ENCODE results near the gene SPTLC3.

Gene SPTLC3

GRCh38 chr20:12977328-12978125 is 31.2 kb upstream of the SPTLC3 start:
- TF ChIP-seq GATA2 (IDR thresholded peaks at IDR 0.05; ENCODE audit: low read depth, low read length) (no peak), GATA3 (IDR thresholded peaks at IDR 0.05; ENCODE audit: low read depth, low read length) (no peak)

- TF ChIP-seq GATA2 (IDR thresholded peaks at IDR 0.05; ENCODE audit: low read depth, low read length) = no peak
- no peak for TF ChIP-seq GATA3 (IDR thresholded peaks at IDR 0.05; ENCODE audit: low read depth, low read length)
Measured at GRCh38 chr20:12978126-12978394, 30.7 kb upstream of the SPTLC3 start.

DNA sequence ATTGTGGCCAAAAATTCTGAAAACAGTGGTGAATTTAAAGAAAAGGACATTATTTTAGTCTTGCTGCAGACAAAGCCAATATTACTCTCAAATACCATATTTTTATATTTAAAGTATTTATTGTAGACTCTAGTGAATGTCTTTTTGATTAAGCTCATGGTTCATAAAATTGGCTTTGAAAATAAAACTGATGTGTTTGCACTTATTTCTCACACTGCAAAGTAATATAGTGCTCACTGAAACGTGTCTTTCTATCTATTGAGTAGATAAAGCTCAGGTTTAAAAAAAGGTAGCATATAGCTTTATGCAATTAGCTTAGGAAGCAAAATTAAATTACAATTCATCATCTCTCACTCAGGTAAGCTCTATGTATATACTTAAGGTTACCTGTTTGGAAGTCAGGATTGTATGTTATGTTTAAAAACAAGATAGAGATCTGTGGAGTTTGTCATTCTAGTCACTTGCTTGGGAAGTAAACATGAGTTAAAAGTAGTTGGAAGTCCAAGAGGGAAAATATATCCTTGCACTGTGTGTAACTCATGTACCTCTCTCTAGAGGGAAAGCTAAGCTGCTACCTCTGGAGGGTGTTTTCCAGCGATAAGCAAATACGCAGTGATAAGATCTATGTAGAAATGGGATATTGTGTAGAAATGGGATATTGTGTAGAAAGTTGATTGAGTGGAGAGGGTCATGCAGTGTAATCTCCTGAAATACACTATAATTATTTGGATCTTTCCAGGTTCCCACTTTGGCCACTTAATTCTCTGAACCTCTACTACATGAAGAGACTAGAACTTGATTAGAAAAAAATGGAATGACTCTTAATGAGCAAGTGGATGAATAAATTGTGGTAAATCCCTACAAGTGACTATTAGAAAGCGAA is 29.9 kb upstream of the SPTLC3 start:
- TF ChIP-seq GATA3 (IDR thresholded peaks at IDR 0.05; ENCODE audit: low read depth, low read length) = no peak

- TF ChIP-seq GATA3 (IDR thresholded peaks at IDR 0.05; ENCODE audit: low read depth, low read length) (no peak), GATA2 (IDR thresholded peaks at IDR 0.05; ENCODE audit: low read depth, low read length) (no peak)
Measured at GRCh38 chr20:12982098-12982497, 26.7 kb upstream of the SPTLC3 start.

DNA sequence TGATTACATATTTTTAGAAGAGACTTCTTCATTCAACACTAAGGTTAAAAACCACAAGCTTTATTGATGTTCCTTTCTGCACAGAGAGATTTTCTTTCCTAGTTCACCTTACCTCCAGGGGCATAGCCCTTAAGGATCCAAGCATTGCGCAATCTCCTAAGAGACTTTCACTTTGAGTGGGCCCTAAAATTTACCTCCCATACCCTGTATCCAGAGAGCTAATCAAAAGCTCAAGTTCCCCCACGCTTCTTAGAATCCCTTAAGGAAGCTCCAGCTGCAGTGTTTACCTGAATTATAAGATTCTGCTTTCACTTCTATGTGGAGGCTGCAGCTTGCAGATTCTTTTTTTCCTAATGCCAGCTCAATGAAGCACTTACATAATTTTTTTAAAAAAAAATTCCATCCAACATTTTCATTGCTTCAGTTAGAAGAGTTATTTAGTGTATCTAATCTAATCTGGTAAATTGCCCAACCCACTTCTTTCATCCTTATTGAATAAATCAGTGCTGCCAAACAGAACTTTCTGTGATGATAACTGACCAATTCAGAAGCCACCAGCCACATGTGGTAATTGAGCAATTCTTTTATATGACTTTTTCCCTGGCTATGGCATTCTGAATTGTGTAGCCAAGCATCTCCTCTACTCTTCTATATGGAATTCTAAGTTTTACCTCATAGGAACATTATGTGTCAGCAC is 24.6 kb upstream of the SPTLC3 start:
- TF ChIP-seq GATA3 (IDR thresholded peaks at IDR 0.05; ENCODE audit: low read depth, low read length) (no peak), GATA2 (IDR thresholded peaks at IDR 0.05; ENCODE audit: low read depth, low read length) (no peak)

DNA sequence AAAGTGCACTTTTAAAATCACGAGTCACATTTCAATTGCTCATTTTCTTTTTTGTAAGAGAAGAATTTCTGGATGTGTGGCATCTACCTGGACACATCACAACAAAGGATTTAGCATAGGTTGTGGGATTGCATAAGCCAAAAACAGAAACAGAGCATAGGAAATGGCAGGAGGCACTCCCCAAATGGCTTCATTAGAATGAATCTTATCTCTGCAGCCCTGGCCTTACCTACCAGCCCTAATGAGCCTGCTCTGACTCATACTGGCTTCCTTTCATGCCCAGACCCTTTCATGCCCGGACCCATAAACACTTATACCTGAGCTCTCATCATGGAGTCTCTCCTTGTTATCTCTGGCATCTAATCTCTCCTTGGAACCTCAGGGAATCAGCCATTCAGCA is 23.9 kb upstream of the SPTLC3 start:
- TF ChIP-seq GATA3 (IDR thresholded peaks at IDR 0.05; ENCODE audit: low read depth, low read length) (no peak), GATA2 (IDR thresholded peaks at IDR 0.05; ENCODE audit: low read depth, low read length) (no peak)

GRCh38 chr20:12987261-12987660 is 21.5 kb upstream of the SPTLC3 start:
- no peak for TF ChIP-seq GATA3 (IDR thresholded peaks at IDR 0.05; ENCODE audit: low read depth, low read length)
- TF ChIP-seq GATA2 (IDR thresholded peaks at IDR 0.05; ENCODE audit: low read depth, low read length) = no peak

DNA sequence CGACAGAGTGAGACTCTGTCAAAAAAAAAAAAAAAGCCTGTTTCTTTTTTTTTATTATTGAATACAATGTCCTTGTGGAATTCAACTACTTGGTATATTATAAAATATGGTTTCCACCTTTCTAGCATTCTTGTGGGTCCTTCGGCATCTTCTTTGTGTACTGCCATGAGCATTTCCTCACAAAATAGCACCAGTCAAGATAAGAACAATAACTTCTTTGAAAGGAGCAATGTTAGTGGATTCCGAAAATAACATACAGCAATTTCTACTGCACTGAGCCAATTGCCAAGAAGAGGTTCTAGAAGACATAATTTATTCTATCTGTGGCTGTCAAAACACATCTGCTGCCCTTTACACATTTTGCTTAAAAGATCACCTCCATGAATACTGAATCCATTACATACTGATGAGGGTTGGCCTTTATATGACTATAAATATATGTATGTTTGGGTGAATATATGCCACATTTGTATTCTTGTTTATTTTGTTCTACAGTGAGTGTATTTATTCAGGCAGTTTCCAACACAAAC is 19.1 kb upstream of the SPTLC3 start:
- TF ChIP-seq GATA3 (IDR thresholded peaks at IDR 0.05; ENCODE audit: low read depth, low read length) (no peak), GATA2 (IDR thresholded peaks at IDR 0.05; ENCODE audit: low read depth, low read length) (no peak)

GRCh38 chr20:12997128-12997655 is 11.6 kb upstream of the SPTLC3 start:
- TF ChIP-seq GATA2 (IDR thresholded peaks at IDR 0.05; ENCODE audit: low read depth, low read length) = no peak
- no peak for TF ChIP-seq GATA3 (IDR thresholded peaks at IDR 0.05; ENCODE audit: low read depth, low read length)

GRCh38 chr20:12998046-12998445 is 10.7 kb upstream of the SPTLC3 start:
- no peak for TF ChIP-seq GATA3 (IDR thresholded peaks at IDR 0.05; ENCODE audit: low read depth, low read length)
- TF ChIP-seq GATA2 (IDR thresholded peaks at IDR 0.05; ENCODE audit: low read depth, low read length) = no peak

GRCh38 chr20:12999201-12999600 is 9.6 kb upstream of the SPTLC3 start:
- no peak for TF ChIP-seq GATA3 (IDR thresholded peaks at IDR 0.05; ENCODE audit: low read depth, low read length)
- TF ChIP-seq GATA2 (IDR thresholded peaks at IDR 0.05; ENCODE audit: low read depth, low read length) = no peak

GRCh38 chr20:13002251-13002650 is 6.5 kb upstream of the SPTLC3 start:
- TF ChIP-seq GATA3 (IDR thresholded peaks at IDR 0.05; ENCODE audit: low read depth, low read length) (no peak), GATA2 (IDR thresholded peaks at IDR 0.05; ENCODE audit: low read depth, low read length) (no peak)

GRCh38 chr20:13006825-13007224 is 1.9 kb upstream of the SPTLC3 start:
- TF ChIP-seq GATA2 (IDR thresholded peaks at IDR 0.05; ENCODE audit: low read depth, low read length) = no peak
- TF ChIP-seq GATA3 (IDR thresholded peaks at IDR 0.05; ENCODE audit: low read depth, low read length) = no peak

GRCh38 chr20:13007596-13007995 is 1.2 kb upstream of the SPTLC3 start:
- TF ChIP-seq GATA3 (IDR thresholded peaks at IDR 0.05; ENCODE audit: low read depth, low read length) = no peak
- no peak for TF ChIP-seq GATA2 (IDR thresholded peaks at IDR 0.05; ENCODE audit: low read depth, low read length)

All from SH-SY5Y (cell line).